ENCODE results near the gene LPAR3. TPM values are rescaled to one million over a fixed set of nuclear protein-coding genes. Genes with fewer than 3 reads are reported as not detected.

LPAR3 gene
- polyA plus RNA-seq, 3 donors, result not detected

- Mint-ChIP-seq H3K9me3 (peaks cover 0 to 5% (median 0%) of the 10 kb centered on the region in 7 donors), H3K36me3 (peaks cover 0 to 3% of the 10 kb centered on the region in 2 donors), H3K27ac (peak overlapping the region in 5 of 7 donors; percentile 49 to 64 (median 61)), H3K4me3 (no peak overlapping the region), H3K27me3 (ENCODE audit: low read depth in 3 of 3) (peaks cover 3 to 13% (median 9%) of the 10 kb centered on the region in 3 donors), H3K4me1 (peaks cover 19% of the 10 kb centered on the region)
- H3K27me3 ChIP-seq (ENCODE audit: control insufficient read depth in 2 of 2, insufficient read depth in 2 of 2, low read length in 2 of 2), result no peaks in the 10 kb centered on the region
- intact Hi-C loops (cut with micrococcal nuclease), result no loop called here
- H3K4me3 ChIP-seq (replicated peaks in 1 of 3; ENCODE audit: low read depth in 2 of 3, low read length in 3 of 3), result no peak overlapping the region
- H3K9ac ChIP-seq (ENCODE audit: insufficient read depth, low read length, poor library complexity, severe bottlenecking), result no peak overlapping the region
- H3K4me1 ChIP-seq (ENCODE audit: control insufficient read depth in 1 of 2, insufficient read depth in 2 of 2, low read length in 2 of 2), result peaks cover 13 to 14% of the 10 kb centered on the region in 2 donors
- H3K27ac ChIP-seq (ENCODE audit: low read depth in 1 of 2, low read length in 2 of 2), result no peak overlapping the region
- WGBS (ENCODE audit: insufficient coverage), result 96% methylated on average over 5 of the region's 7 CpGs
- no peak for TF ChIP-seq CTCF (IDR thresholded peaks at IDR 0.05)
- peak in 2 of 3 donors; percentile 18 to 64 for DNase-seq
- H4K20me1 ChIP-seq (ENCODE audit: insufficient read depth, low read length), result no peaks in the 10 kb centered on the region
- H3K9me3 ChIP-seq (replicated peaks in 1 of 2; ENCODE audit: control insufficient read depth in 1 of 2, insufficient read depth in 1 of 2, low read length in 2 of 2), result no peaks in the 10 kb centered on the region
- no peak overlapping the region for H2AFZ ChIP-seq (ENCODE audit: insufficient read depth, low read depth, low read length, poor library complexity, severe bottlenecking)
- no peak overlapping the region for H3K4me2 ChIP-seq (replicated peaks; ENCODE audit: extremely low read depth, low read length, poor library complexity, severe bottlenecking)
- no peaks in the 10 kb centered on the region for H3K36me3 ChIP-seq (replicated peaks in 1 of 2; ENCODE audit: control insufficient read depth in 1 of 2, insufficient read depth in 2 of 2, low read length in 2 of 2)
- no peaks in the 10 kb centered on the region for H3K79me2 ChIP-seq (ENCODE audit: insufficient read depth, low read length)
These were observed 43.5 kb downstream of the LPAR3 start for GRCh38 chr1:84849357-84849975.

GRCh38 chr1:84847253-84848250, 45.5 kb downstream of the LPAR3 start:
- Histone ChIP-seq H3K27me3 (ENCODE audit: control insufficient read depth in 2 of 2, insufficient read depth in 2 of 2, low read length in 2 of 2) (no peaks in the 10 kb centered on the region), H3K9ac (ENCODE audit: insufficient read depth, low read length, poor library complexity, severe bottlenecking) (no peak overlapping the region), H3K4me1 (ENCODE audit: control insufficient read depth in 1 of 2, insufficient read depth in 2 of 2, low read length in 2 of 2) (no peaks in the 10 kb centered on the region), H3K27ac (ENCODE audit: low read depth in 1 of 2, low read length in 2 of 2) (no peak overlapping the region), H3K4me3 (replicated peaks in 1 of 3; ENCODE audit: low read depth in 2 of 3, low read length in 3 of 3) (no peak overlapping the region), H3K4me2 (replicated peaks; ENCODE audit: extremely low read depth, low read length, poor library complexity, severe bottlenecking) (no peak overlapping the region), H3K9me3 (replicated peaks in 1 of 2; ENCODE audit: control insufficient read depth in 1 of 2, insufficient read depth in 1 of 2, low read length in 2 of 2) (no peaks in the 10 kb centered on the region), H3K79me2 (ENCODE audit: insufficient read depth, low read length) (no peaks in the 10 kb centered on the region), H3K36me3 (replicated peaks in 1 of 2; ENCODE audit: control insufficient read depth in 1 of 2, insufficient read depth in 2 of 2, low read length in 2 of 2) (no peaks in the 10 kb centered on the region), H4K20me1 (ENCODE audit: insufficient read depth, low read length) (no peaks in the 10 kb centered on the region), H2AFZ (ENCODE audit: insufficient read depth, low read depth, low read length, poor library complexity, severe bottlenecking) (peak overlapping the region; percentile 38)
- Mint-ChIP-seq H3K27ac (peak overlapping the region in 5 of 7 donors; percentile 32 to 66 (median 57)), H3K4me3 (no peak overlapping the region), H3K27me3 (ENCODE audit: low read depth in 3 of 3) (peaks cover 1 to 9% (median 6%) of the 10 kb centered on the region in 3 donors), H3K4me1 (peaks cover 3% of the 10 kb centered on the region), H3K36me3 (no peaks in the 10 kb centered on the region), H3K9me3 (peaks cover 0 to 2% (median 0%) of the 10 kb centered on the region in 7 donors)
- 43% methylated on average over 2 of the region's 5 CpGs for WGBS (ENCODE audit: insufficient coverage)
- intact Hi-C loops (cut with micrococcal nuclease), result no loop called here
- no peak for TF ChIP-seq CTCF (IDR thresholded peaks at IDR 0.05)
- peak; percentile 15 to 40 (median 23) for DNase-seq

All from CD14-positive monocyte (primary cell).